Stimulated activated CD4-positive, alpha-beta T cell treated with anti-CD3 and anti-CD28 coated beads, TNF-alpha, amount 100 ng/mL, for 48 hours (primary cell): ENCODE measurements around the gene MRPL36.
"Not testable (repeated sequence)": the region's sequence is repeated elsewhere in the genome, so short reads cannot be mapped to it uniquely, and the experiment has no call there.

ENCODE experiments used
- DNase-seq, 3 donors: peaks; one replicate each; pipeline ENCODE4 v3.0.0-alpha.2; 2020; ENCODE audit warnings: low read depth in 3 of 3

The MRPL36 gene

GRCh38 chr5:1796371-1797102 is 3.1 kb downstream of the MRPL36 start:
- no peak for DNase-seq

DNA sequence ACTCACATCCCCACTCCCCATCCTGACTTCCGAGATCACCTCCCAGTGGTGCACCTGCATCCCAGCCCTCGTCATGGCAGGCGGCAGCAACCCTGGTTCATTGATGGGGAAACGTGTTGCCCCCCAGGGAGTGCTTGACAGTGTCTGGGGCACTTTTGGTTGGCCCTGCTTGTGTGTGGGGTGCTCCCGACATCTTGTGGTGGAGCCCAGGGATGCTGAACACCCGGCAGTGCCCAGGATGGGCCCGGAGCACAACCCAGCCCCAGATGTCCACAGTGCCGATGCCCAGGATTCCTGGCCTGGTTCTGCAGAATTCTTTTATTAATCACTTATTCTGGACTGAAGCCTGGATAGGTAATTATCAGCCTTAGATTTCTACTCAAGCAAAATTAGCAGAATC is 3.7 kb downstream of the MRPL36 start:
- DNase-seq: no peak

- DNase-seq: no peak
These were observed 4.1 kb downstream of the MRPL36 start for GRCh38 chr5:1795506-1795905.

DNA sequence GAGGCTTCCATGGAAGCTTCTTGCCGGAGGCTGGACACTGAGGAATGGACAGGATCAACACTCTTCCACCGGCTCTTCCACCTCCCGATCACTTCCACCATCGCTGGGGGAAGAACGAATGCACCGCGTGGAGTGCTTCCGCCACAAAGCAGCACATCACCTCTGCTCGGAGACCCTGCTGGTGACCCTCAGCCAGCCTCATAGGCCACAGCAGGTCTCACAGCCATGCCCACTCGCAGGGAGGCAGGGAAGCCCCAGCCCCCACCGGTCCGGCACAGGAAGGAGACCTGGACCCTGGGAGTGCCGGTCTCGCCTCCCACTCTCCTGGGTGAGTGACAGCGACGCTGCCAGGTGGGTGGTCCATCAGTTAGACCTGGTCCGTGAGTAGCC is 4.7 kb downstream of the MRPL36 start:
- no peak for DNase-seq

DNA sequence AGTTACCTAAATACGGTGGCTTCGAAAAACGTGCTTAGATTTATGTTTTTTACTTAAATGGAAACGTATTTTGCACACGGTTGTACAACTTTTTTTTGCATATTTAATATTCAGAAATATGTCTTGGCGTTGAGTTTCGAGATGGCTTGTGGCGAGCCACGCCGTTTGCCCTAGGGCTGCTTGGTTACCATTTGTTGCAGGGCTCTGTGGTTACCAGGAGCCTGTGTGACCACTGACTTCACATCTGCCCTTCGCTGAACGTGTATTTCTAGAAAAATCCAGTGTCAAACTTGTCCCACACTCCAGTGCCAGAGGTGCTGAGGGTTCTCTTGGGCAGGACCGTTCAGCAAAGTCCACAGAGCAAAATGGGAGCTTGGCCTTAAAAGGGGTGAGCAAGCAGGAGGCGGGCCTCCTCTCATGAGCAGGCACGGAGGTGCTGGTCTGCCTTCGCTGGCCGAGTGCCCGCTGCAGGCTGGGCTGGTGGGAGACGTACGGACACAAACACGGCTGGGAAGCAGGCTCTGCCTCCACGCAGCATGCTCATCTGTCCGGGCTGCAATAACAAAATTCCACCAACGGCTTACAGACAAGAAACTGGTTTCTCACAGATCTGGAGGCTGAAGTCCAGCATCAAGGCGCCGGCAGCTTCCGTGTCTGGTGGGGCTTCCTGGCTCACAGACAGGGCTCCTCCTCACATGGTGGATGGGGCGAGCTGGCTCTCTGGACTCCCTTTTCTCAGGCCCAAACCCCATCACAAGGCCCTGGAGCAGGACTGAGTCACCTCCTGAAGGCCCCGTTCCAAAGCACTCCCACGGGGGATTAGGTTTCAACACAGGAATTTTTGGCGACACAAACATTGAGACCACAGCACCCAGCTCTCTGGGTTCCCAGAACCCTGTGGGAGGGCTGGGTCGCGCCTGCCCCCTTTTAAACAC is 5.4 kb downstream of the MRPL36 start:
- no peak for DNase-seq

GRCh38 chr5:1793301-1793740 is 6.3 kb downstream of the MRPL36 start:
- DNase-seq: peak in 2 of 3 donors; percentile 27 to 37

GRCh38 chr5:1792842-1793266 is 6.8 kb downstream of the MRPL36 start:
- peak; percentile 56 to 70 (median 64) for DNase-seq

GRCh38 chr5:1791176-1791575 is 8.5 kb downstream of the MRPL36 start:
- no peak for DNase-seq

GRCh38 chr5:1789834-1790471 is 9.7 kb downstream of the MRPL36 start:
- DNase-seq: no peak

- DNase-seq: not testable (repeated sequence)
These were observed 10.2 kb downstream of the MRPL36 start for GRCh38 chr5:1789438-1789833.

- DNase-seq: no peak
These were observed 10.8 kb downstream of the MRPL36 start for GRCh38 chr5:1788828-1789227.

- DNase-seq: no peak
These were observed 11.4 kb downstream of the MRPL36 start for GRCh38 chr5:1788200-1788599.

- no peak for DNase-seq
These were observed 12.1 kb downstream of the MRPL36 start for GRCh38 chr5:1787472-1788047.

DNA sequence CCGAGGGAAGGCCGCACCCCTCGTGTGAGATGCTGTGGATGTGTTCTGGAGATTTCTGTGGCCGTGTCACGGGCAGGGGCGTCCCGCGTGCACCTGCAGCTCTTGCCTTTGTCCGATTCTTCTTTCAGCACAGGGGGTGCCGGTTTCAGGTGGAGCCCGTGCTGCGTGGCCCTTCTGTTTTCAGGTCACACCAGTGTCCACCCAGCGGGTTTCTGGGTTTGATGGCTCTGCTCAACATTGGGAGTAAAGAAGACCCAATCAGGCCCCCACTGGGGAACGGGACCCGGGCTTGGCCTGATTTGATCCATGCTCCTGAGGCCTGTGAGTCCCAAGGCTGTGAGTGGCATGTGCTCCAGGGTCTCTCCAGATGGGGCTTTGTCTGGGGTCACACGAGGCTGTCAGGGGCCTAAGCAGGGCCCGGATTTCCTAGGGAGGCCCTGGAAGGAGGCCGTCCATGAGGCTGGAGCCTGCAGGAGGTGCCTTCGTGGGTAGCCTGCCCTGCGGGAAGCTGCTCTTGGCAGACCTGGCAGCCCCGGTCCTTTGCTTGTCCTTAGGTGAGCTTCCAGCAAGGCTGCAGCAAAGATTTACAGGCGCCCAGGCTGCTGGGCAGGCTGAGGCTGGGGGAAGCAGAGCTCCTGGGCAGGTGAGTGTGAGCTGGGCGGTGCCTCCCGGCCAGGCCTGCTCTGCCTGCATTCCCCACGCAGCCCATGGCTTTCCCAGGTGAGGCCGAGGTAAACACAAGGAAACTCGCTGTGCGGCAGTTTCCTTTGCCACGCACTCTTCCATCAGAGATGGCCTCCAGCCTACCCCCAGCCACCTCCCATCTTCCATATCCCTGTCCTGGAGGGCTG is 12.8 kb downstream of the MRPL36 start:
- DNase-seq: no peak

DNA sequence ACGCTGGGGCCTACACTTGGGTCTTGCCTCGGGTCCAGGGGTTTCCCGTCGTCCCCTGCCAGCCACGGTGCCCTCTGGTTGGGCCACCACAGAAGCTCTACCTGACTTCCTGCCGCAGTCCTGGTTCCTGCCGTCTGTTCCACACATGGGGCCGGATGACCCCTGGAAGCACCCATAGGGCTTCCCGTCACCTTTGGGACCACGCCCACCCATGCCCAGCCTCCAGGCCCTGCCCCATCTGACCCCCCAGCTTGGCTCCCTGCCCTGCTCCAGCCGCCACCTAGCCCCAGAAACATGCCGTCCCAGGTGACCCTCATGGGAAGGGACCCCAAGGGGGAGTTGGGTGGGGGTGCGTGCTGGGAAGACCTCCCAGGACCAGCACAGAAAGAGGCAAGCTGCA is 13.7 kb downstream of the MRPL36 start:
- no peak for DNase-seq

DNA sequence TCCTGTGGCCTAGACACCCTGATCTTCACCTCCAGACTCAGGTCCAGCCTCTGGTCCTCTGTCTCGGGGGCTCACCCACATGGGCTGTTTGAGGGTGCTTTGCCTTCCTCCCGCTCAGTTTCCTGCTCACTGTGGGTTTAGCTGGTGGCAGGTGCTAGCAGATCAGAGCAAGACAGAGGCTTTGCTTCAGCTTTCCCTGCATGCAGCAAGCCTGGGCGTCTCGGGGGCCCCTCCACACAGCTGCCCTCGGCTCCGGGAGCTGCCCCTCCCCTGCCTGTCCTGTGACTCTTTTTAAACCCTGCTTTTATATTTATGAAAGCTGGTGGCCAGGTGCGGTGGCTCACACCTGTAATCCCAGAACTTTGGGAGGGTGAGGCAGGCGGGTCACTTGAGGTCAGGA is 14.6 kb downstream of the MRPL36 start:
- no peak for DNase-seq

DNA sequence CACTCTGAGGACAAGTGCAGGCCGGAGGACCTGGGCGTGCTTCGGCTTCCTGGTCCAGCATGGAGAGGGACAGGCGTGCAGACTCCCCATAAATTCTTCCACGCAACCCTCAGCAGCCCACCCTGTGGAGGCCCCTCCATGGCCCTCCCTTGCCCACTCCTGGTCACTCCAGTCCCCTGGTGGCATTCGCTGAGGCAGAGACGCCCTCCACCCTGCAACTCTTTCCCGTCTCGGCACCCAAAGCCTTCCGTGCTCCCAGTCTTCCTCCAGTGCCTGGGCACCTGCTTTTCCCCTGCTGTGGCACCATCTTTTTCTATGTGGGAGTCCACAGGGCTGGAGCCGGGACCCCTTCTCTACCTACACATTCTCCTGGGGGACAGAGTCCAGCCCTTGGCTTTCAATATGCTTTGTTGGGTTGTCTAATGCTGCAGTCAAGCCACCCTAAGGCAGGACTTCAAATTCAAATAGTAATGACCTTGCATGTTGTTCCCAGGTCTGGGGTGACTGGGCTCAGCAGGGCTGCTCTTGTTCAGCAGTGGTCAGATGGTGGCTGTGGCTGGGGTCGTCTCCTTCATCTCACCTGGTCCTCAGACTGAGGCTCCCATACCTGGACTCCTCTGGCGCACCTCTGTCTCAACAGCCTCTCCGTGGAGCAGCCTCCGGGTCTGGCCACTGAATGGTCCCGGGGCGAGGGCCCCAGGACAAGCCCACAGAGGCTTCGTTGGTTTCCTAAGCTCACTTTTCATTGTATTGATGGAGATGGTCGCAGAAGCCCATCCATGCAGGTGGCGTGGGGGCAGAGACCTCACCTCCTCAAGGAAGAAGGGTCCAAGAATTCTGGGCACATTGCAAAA is 15.2 kb downstream of the MRPL36 start:
- no peak for DNase-seq

- no peak for DNase-seq
These were observed 16.5 kb downstream of the MRPL36 start for GRCh38 chr5:1783216-1783554.

DNA sequence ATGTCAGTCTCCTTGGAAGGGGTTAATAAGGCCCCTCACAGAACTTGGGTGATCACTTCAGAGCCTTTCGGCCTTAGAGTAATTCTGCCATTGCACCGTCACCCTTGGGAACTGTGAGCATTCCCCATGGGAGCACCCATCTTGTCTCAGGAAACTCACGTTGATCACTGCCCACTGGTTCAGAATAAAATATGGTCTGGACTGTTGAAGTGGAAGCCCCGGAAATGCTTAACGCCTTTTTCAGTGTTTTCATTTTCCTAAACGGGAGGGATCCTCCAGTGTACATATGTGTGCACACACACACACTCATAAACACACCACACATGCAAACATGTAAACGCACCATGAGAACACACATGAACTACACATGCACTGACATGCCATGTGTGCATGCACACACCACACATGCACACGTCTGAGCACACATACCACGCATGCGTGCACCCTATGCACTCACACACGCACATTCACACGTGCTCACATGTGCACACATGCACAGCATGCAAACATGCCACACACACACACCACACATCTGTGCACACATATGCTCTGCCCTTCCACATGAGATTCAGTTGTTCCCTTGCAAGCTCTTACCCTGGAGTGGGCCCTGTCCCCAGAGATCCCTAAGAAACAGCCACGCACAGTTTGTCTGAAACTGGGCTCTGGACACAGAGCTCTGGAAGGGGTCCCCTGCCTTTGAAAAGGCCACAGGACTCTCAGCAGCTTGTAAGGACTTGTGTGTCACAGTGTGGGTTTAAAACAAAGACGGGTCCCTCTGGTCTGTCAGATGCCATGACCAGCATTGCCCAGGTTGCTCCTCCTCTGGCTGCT is 17.0 kb downstream of the MRPL36 start:
- no peak for DNase-seq
